Measurements from ENCODE around the gene TMEM178B.

TMEM178B gene

DNA sequence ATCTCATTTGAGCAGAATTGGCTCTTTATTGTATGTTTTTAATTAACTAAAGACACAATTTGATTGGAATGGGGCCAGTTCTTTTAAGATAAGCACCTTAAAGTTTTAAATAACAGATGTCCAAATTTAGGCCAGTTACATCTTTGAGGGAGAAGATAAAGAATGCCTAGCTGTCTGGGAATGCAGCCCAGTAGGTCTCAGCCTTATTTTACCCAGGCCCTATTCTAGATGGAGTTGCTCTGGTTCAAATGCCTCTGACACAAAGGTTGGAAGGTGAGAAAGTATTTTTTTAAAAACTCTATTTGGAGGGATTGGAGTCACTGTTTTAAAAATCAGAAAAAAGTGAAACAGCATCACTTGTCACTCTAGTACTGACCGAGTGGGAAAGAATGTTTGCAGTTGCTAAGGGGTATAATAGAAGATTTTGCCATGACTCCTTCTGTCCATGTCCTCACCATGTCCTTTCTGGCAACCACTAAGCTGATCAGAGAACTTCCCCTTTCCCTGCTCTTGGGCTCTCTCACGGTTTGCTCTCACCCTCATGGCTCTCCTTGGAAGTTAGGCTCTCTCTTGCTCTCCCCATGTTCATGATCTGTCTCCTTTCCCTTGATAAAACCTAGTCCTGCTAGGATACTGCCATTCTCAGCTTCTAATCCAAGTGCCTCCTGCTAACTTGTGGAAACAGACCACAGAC lies 239.1 kb downstream of the TMEM178B start:
- no peak overlapping the region for H3K4me3 ChIP-seq (ENCODE audit: low read depth, low read length)
- TF ChIP-seq CTCF (IDR thresholded peaks at IDR 0.05; ENCODE audit: control insufficient read depth, extremely low read depth, insufficient read depth) = no peak
- DNase-seq (ENCODE audit: low read depth) = no peak

DNA sequence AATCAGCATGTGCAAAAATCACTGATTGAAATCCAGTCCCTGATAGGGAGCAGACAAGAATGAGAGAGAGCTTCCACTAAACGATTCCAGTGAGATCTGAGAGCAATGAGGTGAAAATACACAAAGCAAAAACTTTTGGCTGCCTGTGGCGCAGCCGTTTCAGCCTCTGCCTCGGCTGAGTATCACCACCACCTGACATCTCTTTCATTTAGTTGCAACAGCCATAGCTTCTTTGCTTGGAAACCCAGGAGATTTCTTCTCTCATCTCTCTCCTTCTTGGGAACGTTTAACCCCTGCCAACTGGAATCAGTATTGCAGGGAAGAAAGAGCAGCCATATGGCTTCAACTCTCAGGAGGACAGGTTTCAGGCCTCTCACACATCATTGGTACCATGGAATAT lies 240.0 kb downstream of the TMEM178B start:
- H3K4me3 ChIP-seq (ENCODE audit: low read depth, low read length) = no peak overlapping the region
- TF ChIP-seq CTCF (IDR thresholded peaks at IDR 0.05; ENCODE audit: control insufficient read depth, extremely low read depth, insufficient read depth) = no peak
- no peak for DNase-seq (ENCODE audit: low read depth)

DNA sequence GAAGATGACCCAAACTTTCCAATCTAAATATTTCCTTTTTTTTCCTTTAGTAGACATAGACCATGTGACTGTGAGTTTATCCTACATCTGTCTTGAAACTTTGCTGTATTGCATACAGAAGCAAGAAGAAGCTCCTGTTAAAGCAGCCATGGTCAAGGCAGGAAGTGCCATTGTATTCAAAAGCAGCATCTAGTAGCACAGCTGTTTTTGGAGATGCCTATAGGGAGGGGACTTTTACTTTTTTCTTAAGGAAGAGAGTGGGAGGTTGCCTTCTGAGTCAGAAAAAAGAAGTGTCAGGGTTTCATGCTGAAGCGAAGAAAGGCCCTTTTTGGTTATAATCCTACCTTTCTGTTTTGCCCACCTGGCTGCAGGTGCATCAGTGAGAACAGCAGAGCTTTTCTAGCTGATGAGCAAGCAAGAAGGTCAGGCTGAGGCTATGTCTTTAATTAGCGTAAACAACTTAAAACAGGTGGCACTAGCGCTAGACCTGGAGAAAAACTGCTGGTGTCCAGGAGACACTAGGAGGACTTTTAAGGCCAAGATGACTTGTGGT lies 243.2 kb downstream of the TMEM178B start:
- no peak overlapping the region for H3K4me3 ChIP-seq (ENCODE audit: low read depth, low read length)
- no peak for TF ChIP-seq CTCF (IDR thresholded peaks at IDR 0.05; ENCODE audit: control insufficient read depth, extremely low read depth, insufficient read depth)
- no peak for DNase-seq (ENCODE audit: low read depth)

DNA sequence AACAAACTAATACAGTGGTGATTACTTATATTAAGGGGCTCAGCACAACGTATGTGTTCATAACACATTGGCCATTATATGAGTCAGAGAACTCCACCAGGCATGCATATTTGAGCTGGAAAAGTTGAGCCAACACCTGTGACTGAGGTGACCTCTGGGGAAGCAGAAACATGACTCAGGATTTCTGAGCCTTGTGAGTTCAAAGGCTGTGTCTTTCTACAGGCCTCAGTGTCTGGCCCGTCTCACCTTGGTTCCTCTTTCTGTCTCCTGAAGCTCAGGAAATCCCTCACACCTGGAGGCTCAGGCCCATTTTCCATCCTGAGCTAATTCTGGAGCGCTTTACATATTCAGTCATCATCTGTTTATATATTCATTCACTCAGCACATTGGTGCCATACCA lies 246.4 kb downstream of the TMEM178B start:
- no peak for DNase-seq (ENCODE audit: low read depth)
- H3K4me3 ChIP-seq (ENCODE audit: low read depth, low read length) = no peak overlapping the region
- no peak for TF ChIP-seq CTCF (IDR thresholded peaks at IDR 0.05; ENCODE audit: control insufficient read depth, extremely low read depth, insufficient read depth)

DNA sequence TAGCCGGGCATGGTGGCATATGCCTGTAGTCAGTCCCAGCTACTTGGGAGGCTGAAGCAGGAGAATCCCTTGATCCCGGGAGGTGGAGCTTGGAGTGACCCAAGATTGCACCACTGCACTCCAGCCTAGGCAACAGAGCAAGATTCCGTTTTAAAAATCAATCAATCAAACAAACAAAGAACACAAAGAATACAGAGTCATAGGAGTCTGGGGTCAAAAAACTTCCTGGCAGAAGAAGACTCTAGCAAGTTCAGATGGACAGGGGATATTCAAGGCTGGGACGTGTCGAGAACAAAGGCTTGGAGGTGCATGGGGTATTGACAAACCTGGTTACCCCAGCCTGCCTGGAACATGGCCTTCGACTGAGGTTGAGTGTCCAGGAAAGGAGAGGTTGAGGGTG lies 248.5 kb downstream of the TMEM178B start:
- no peak for TF ChIP-seq CTCF (IDR thresholded peaks at IDR 0.05; ENCODE audit: control insufficient read depth, extremely low read depth, insufficient read depth)
- H3K4me3 ChIP-seq (ENCODE audit: low read depth, low read length) = no peak overlapping the region
- no peak for DNase-seq (ENCODE audit: low read depth)

GRCh38 chr7:141323826-141324225 lies 250.0 kb downstream of the TMEM178B start:
- DNase-seq (ENCODE audit: low read depth) = no peak
- no peak overlapping the region for H3K4me3 ChIP-seq (ENCODE audit: low read depth, low read length)
- TF ChIP-seq CTCF (IDR thresholded peaks at IDR 0.05; ENCODE audit: control insufficient read depth, extremely low read depth, insufficient read depth) = no peak

- no peak for TF ChIP-seq CTCF (IDR thresholded peaks at IDR 0.05; ENCODE audit: control insufficient read depth, extremely low read depth, insufficient read depth)
- H3K4me3 ChIP-seq (ENCODE audit: low read depth, low read length) = no peak overlapping the region
- DNase-seq (ENCODE audit: low read depth) = no peak
These were observed 251.0 kb downstream of the TMEM178B start for GRCh38 chr7:141324870-141325269.
